Hematopoietic multipotent progenitor cell treated with erythropoietin and hydrocortisone succinate and interleukin-3 and kit ligand, for 4 days (in vitro differentiated cells): ENCODE results near the gene ABHD5.
A peak's percentile ranks its signal among the peaks of the same experiment; 100 is the strongest.
"Not testable (repeated sequence)": the region's sequence is repeated elsewhere in the genome, so short reads cannot be mapped to it uniquely, and the experiment has no call there.

Experiments used
- DNase-seq: peaks from one replicate; pipeline ENCODE4 v3.0.0-alpha.2; 2015

The ABHD5 gene

DNA sequence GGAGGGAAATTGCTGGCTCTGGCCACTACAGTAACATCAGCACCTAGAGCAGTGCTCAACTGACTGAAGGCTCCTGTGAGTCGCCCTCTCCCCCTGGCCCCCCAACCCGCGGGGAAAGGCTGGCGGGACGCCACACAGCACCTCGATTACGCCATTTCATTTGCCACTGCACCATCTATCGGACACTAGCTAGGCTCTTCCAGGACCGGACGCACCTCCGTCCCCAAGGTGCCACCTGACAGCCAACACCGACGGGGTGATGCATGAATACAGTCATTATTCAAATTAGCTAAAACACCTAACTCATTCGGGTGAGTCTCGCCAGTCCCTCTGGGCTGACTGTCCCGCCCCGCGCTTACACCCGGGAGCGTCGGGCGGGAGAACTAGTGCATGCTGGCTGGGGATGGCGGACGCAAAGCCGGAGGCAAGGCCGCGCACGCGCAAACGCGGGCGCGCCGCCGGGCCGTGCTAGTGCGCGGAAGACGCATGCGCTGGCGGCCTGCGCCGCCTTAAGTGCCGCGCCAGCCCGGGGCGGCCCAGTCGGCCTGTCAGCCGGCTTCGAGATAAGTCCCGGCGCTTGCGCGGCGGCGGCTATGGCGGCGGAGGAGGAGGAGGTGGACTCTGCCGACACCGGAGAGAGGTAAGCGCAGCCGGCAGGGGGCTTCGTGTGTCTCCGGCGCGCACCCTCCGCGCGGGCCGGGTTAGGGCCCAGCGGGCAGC lies at the start of gene ABHD5:
Gene ABHD5, plus strand, starts transcription at position 539 of the 720 bp plus-strand sequence. Its CDS starts 55 bp downstream, at position 594.
- DNase-seq, result peak; percentile 98

DNA sequence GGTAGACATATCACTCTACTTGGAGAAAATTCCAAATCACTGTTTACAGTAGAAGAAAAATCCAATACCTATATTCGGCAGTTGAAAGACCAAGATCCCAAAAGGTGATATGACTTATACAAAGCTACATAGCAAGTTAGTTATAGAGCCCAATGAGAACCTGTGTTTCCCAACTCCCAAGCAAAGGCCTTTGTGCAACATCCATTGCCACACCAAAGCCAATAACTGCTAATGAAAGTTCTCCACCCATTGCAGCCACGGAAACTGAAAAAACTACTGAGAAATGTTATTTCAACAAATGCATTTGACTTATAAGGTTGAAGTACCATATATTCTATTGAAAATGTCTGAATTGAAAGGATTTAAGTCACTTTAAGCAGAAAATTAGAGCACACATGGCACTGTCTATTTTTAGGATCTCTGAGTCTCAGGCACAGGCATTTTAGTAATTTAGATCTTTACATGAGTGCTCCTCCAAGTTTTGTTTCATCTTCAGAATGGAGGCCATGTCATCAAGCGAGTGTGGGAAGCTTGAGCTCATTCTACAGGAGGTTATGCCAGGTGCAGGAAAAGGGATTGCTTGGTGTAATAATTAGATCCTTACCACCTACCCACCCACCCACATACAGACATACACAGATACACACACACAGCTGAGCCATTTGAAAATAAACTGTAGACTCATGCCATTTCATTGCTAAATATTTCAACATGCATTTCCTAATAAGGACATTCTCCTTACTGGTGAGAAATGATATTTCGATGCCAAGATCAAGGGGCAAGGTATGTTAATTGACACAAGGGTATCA lies 49.2 kb upstream of the ABHD5 start:
- DNase-seq, result peak; percentile 44

DNA sequence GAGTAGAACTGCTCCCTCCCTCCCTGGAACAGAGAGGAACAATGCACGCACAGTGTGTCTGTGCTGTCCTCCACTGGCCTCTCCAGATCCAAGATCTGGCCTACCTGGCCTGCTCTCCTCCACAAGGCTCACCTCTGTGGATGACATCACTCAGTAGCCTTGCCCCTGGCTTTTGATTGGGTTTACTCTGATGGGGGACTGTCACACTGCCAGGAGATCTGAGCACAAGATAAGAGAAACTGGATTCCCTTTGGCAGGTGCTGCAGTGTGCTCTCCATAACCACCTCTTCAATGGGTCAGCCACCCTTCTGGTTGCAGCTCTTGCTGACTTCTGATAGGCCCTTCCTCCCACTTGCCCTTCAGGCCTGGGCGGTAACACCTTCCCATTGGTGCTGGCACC lies 46.3 kb upstream of the ABHD5 start:
- DNase-seq, result no peak

DNA sequence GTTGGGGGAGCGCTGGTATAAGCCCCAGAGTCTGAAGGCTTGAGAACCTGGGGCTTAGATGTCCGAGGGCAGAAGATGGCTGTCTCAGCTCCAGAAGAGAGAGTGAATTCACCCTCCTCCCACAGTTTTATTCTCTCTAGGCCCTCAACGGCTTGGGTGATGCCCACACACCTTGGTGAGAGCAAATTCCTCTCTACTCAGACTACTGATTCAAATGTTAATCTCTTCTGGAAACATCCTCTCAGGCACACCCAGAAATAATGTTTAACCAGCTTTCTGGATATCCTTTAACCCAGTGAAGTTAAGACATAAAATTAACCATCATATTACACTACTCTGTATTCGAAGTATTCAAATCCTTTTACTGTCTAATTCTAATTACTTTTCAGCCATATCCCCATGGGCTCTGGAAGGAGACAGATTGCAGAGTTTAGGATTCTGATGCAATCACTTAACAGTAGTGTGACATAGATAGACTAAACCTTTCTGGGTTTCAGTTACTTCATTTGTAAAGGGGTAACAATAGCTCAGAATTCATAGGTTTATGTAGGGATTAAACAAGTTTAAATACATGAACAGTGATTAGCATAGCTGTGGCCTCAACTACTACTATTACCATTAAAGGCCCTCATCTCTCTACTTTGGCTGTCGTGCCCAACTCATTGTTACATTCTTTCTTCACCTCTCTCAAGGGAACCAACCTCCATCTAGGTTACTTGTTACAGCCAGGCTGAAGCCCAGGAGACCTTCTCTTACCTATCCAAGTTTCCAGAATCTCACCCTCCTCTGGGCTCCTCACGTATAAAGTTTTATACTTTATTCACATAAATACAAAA lies 43.2 kb upstream of the ABHD5 start:
- no peak for DNase-seq

DNA sequence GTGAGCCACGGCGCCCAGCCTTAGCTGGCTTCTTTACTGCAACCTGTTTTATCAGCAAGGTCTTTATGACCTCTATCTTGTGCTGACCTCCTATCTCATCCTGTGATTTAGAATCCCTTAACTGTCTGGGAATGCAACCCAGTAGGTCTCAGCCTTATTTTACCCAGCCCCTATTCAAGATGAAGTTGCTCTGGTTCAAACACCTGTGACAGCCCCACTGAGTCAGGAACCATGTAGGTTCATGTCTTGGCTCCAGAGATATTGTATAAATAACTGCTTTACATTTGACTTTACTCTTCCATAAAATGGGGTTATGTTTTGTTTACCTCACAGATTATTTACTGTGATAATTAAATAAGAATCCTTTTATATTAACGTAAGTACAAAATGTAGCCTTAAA lies 41.8 kb upstream of the ABHD5 start:
- DNase-seq, result no peak

DNA sequence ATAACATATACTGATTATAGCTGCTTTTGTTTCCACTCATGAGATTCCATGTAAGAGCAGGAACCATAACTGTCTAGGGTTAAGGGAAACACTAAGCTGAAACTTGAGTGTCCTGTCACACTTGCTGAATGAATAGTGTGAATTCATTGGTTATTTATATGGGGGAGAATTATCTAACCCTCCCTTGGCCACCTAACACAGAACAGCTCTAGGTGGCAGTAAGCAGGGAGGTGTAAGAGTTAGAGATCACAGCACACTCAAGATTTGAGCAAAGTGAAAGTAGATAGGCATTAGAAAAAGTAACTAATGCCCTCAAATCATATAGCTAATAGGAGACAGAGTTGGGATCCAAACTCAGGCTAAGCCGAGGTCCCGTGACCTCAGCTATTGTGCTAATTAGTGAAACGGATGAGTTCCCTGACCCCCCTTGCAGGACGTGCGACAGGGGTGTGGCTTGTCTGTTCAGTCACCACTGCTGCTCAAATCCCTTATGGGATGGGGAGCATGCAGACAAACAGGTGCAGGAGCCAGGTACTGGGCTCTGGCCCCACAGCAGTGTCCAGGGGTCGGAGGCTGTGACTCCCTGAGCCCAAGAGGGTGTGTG lies 41.3 kb upstream of the ABHD5 start:
- no peak for DNase-seq

DNA sequence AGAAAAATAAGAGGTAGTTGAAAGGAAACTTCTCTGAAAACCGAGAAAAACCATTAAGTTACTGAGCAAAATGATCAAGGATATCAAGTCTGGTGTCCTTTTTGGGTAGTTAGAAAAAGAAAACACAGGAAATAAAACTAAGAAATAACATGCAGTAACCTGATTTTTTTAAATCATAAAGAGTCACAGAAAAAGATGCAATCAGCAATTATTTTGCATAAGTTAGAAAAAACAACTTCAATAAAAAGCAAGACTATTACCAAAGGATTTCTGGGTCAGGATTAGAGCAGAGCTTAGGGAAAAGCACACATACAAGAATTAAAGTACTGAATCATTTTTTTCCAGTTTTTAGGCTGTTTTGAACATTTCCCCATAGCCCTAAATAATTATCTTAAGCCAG lies 40.4 kb upstream of the ABHD5 start:
- no peak for DNase-seq

DNA sequence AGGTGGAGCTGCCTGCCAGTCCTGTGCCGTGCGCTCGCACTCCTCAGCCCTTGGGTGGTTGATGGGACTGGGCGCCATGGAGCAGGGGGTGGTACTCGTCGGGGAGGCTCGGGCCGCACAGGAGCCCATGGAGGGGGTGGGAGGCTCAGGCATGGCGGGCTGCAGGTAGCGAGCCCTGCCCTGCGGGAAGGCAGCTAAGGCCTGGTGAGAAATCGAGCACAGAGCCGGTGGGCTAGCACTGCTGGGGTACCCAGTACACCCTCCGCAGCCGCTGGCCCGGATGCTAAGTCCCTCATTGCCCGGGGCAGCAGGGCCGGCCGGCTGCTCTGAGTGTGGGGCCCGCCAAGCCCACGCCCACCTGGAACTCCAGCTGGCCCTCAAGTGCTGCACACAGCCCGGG lies 34.3 kb upstream of the ABHD5 start:
- DNase-seq, result not testable (repeated sequence)

DNA sequence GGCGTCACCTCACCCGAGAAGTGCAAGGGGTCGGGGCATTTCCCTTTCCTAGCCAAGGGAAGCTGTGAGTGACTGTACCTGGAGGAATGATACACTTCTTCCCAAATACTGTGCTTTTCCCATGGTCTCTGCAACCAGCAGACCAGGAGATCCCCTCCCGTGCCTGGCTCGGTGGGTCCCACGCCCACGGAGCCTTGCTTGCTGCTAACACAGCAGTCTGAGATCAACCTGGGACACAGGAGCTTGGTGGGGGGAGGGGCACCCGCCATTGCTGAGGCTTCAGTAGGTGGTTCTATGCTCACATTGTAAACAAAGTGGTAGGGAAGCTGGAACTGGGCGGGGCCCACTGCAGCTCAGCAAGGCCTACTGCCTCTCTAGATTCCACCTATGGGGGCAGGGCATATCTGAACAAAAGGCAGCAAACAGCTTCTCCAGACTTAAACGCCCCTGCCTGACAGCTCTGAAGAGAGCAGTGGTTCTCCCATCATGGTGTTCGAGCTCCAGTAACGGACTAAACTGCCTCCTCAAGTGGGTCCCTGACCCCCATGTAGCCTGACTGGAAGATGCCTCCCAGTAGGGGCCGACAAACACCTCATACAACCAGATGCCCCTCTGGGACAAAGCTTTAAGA lies 31.4 kb upstream of the ABHD5 start:
- peak; percentile 52 for DNase-seq

DNA sequence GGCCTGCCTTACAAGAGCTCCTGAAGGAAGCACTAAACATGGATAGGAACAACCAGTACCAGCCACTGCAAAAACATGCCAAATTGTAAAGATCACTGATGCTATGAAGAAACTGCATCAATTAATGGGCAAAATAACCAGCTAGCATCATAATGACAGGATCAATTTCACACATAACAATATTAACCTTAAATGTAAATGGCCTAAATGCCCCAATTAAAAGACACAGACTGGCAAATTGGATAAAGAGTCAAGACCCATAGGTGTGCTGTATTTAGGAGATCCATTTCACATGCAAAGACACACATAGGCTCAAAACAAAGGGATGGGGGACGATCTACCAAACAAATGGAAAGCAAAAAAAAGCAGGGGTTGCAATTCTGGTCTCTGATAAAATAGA lies 29.4 kb upstream of the ABHD5 start:
- not testable (repeated sequence) for DNase-seq

DNA sequence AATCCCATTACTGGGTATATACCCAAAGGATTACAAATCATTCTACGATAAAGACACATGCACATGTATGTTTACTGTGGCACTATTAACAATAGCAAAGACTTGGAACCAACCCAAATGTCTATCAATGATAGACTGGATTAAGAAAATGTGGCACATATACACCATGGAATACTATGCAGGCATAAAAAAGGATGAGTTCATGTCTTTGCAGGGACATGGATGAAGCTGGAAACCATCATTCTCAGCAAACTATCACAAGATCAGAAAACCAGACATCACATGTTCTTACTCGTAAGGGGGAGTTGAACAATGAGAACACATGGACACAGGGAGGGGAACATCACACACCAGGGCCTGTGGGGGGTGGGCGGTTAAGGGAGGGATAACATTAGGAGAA lies 25.7 kb upstream of the ABHD5 start:
- not testable (repeated sequence) for DNase-seq

DNA sequence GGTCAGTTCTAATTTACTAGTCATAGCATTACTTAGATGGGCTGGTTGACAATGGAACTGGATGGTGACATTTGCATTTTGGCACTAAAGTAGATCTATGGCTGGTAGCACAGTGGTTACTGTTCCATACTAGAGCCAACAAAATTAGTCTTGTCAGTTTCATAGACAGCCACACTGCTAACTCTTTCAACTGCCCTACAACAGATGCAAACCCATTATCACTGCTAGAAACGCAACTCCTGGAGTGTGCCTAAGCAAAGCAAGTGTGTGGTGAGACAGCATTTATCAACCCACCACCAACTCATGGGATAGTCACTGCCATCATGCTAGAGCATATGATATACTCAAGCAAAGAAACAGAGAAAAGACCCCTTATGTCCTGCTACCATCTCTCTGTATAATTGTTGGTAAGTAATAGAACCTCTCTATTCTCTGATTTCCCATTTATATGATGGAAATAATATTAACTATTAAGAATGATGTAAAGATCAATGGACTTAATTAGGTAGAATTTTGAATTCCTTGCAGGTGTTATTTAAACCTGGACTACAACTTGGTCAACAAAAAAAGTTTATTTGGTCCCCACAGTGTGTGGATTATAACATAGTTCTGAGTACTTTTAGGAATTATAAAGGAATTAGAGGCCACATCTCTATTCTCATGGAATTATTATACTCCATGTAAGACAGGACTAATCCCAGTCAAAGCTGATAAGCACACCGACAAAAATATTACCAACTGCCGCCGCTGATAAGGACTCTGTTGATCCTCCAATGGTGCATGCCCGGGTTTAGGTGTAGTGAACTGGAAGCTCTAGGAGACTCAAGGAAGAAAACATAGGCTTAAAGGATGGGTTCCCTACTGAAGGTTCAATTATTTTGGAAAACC lies 19.9 kb upstream of the ABHD5 start:
- peak; percentile 57 for DNase-seq

DNA sequence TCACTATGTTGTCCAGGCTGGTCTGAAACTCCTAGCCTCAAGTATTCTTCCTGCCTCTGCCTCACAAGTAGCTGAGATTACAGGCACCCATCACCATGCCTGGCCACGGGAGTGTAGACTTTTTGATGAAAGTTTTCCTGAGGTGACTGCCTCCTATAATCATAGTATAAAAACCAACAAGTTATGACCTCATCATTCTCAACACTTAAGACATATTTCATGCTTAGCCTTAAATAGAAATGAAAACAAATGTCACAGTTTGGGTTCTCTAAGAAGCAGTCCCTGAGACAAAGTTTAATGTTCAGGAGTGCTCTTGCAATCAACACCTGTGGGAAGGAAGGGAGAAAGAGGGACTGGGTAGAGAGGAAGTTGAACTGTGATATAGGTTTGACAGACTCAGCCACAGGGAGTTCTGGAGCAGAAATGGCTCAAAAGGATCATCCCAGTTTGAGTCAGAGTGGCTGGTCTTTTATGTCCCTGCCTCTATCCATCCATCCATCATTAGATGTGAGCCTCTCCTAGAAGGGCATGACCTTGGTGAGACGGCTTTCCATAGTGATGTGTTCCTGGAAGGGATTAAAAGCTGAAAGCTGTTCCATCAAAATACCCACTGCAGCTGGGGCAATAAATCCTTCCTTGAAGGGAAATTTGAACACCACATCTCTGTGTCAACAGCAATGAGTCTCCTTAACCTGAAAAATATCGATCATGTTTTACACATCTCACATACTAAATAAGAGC lies 16.2 kb upstream of the ABHD5 start:
- DNase-seq, result no peak

DNA sequence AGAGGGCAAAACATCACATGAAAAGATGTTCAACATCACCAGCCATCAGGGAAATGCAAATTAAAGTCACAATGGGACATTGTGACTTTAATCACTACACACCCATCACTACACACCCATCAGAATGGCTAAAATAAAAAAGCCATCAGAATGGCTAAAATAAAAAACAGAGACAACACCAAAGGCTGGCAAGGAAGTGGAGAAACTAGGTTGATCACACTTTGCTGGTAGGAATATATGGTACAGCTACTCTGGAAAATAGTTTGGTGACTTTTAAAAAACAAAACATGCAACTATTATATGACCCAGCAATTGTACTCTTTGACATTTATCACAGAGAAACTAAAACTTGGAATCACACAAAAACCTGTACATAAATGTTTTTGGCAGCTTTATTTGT lies 15.1 kb upstream of the ABHD5 start:
- DNase-seq, result no peak

DNA sequence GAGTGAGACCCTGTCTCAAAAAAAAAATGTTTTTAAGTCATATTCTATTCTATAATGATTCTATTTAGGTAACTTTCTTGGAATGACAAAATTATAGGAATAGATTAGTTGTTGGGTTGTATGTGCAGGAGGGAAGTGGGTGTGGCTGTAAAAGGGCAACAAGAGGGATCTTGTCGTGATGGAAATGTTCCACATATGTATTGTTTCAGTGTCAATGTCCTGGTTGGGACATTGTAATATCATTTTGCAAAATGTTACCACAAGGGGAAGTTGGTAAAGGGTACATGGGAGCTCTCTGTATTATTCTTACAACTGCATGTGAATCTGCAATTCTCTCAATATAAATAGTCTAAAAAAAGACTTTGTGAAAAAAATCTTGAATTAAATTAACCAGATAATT lies 14.3 kb upstream of the ABHD5 start:
- DNase-seq, result peak; percentile 40

DNA sequence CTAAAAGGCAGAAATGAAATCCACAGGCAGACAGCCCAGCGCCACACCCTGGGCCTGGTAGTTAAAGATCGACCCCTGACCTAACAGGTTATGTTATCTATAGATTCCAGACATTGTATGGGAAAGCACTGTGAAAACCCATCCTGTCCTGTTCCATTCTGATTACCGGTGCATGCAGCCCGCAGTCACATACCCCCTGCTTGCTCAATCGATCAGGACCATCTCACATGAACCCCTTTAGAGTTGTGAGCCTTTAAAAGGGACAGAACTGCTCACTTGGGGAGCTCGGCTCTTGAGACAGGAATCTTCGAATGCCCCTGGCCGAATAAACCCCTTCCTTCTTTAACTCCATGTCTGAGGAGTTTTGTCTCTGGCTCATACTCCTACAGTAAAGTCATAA lies 12.4 kb upstream of the ABHD5 start:
- DNase-seq, result peak; percentile 84

DNA sequence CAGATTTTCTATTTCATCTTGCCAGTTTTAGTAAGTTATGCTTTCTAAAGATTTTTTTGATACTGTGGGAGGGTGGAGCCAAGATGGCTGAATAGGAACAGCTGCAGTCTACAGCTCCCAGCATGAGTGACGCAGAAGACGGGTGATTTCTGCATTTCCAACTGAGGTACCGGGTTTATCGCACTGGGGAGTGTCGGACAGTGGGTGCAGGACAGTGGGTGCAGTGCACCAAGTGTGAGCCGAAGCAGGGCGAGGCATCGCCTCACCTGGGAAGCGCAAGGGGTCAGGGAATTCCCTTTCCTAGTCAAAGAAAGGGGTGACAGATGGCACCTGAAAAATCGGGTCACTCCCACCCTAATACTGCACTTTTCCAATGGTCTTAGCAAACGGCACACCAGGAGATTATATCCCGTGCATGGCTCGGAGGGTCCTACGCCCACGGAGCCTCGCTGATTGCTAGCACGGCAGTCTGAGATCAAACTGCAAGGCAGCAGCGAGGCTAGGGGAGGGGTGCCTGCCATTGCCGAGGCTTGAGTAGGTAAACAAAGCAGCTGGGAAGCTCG lies 11.8 kb upstream of the ABHD5 start:
- DNase-seq, result not testable (repeated sequence)

DNA sequence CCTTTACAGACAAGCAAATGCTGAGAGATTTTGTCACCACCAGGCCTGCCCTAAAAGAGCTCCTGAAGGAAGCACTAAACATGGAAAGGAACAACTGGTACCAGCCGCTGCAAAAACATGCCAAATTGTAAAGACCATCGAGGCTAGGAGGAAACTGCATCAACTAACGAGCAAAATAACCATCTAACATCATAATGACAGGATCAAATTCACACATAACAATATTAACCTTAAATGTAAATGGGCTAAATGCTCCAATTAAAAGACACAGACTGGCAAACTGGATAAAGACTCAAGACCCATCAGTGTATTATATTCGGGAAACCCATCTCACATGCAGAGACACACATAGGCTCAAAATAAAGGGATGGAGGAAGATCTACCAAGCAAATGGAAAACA lies 9.9 kb upstream of the ABHD5 start:
- not testable (repeated sequence) for DNase-seq

DNA sequence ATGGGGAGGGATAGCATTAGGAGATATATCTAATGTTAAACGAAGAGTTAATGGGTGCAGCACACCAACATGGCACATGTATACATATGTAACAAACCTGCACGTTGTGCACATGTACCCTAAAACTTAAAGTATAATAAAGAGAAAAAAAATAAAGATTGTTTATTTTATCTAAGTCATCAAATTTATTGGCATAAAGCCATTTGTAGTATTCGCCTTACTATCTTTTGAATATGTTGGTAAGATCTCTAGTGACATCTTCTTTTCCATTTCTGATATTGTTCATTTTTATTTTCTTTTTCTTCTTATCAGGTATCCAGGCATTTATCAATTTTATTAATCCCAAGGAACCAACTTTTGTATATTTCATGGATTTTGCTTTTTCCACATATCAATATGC lies 5.8 kb upstream of the ABHD5 start:
- no peak for DNase-seq

DNA sequence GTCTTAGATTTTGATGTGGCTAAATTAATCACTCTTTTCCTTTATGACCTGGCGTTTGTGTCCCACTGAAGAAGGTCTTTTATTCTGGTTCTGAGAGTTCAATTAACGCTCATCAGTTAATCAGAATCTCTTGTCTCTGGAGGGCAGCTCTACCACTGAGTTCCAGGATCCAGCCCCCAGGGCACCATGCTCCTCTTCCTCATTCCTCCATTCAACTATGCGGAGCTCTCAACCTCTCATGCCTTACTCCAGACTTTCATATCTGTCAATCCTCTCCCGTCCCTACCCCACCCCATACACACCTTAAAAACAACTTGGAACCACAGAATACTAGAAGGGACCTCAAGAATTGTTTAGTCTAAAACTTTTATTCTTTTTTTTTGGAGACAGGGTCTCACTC lies 4.8 kb upstream of the ABHD5 start:
- no peak for DNase-seq
